HUES64 (cell line): ENCODE data around the gene CLK1.
"Not testable (repeated sequence)": the region's sequence is repeated elsewhere in the genome, so short reads cannot be mapped to it uniquely, and the experiment has no call there.

ENCODE experiments used
- H3K27ac ChIP-seq: 2 replicates; pipeline ENCODE4 v1.7.0; 2013; ENCODE audit warnings: low read depth, low read length, inconsistent platforms
- H3K27me3 ChIP-seq: 2 replicates; pipeline ENCODE4 v1.6.1; 2013; ENCODE audit warnings: mild to moderate bottlenecking, low read length; ENCODE audit not compliant: insufficient read depth
- H3K36me3 ChIP-seq: 2 replicates; pipeline ENCODE4 v1.6.1; 2013; ENCODE audit warnings: mild to moderate bottlenecking, low read length; ENCODE audit not compliant: insufficient read depth
- H3K4me1 ChIP-seq: 2 replicates; pipeline ENCODE4 v1.6.1; 2013; ENCODE audit warnings: mild to moderate bottlenecking, low read length, moderate library complexity; ENCODE audit not compliant: insufficient read depth
- H3K4me3 ChIP-seq: 2 replicates; pipeline ENCODE4 v1.5.1; 2013; ENCODE audit warnings: mild to moderate bottlenecking, low read length, moderate library complexity
- H3K9ac ChIP-seq: 2 replicates; pipeline ENCODE4 v1.6.1; 2013; ENCODE audit warnings: mild to moderate bottlenecking, low read depth, low read length
- H3K9me3 ChIP-seq: 2 replicates; pipeline ENCODE4 v1.6.1; 2013; ENCODE audit warnings: low read depth, low read length; ENCODE audit not compliant: insufficient read depth
- whole genome bisulfite sequencing: fragments of 150-250, 120-280 bp; methylation state at CpG from one replicate; pipeline ENCODE4 v1.1.7; 2013; ENCODE audit warnings: missing lambda C conversion rate; 5-methylcytosine and 5-hydroxymethylcytosine counted together

The CLK1 gene

DNA sequence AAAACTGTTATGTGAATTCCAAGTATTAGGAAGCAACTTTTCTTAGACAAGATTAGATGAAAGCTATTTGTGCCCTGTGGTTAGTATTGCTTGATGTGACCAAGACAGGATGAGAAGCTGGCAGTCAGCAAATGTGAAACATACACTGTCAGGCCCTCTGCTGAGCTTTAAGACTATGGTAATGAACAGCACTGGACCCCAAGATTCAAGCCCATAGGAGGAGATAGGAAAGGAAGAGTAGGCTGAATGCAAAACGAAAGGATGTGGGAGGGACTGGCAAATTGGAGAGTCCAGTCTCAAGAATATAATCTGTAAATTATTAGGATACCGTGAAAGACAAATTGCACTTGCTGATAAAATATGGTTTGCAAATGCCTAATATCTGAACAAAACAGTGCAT is 36.4 kb downstream of the CLK1 start:
- Histone ChIP-seq H3K36me3 (peaks cover 10% of the 10 kb centered on the region), H3K27ac (no peak overlapping the region), H3K9me3 (no peaks in the 10 kb centered on the region), H3K27me3 (no peaks in the 10 kb centered on the region), H3K4me1 (no peaks in the 10 kb centered on the region), H3K9ac (no peak overlapping the region), H3K4me3 (no peak overlapping the region)
- WGBS: 95% methylated on average over 2 of the region's 2 CpGs

GRCh38 chr2:200821686-200822245 is 42.7 kb downstream of the CLK1 start:
- Histone ChIP-seq H3K4me3 (no peak overlapping the region), H3K27ac (no peak overlapping the region), H3K27me3 (no peaks in the 10 kb centered on the region), H3K36me3 (peaks cover 63% of the 10 kb centered on the region), H3K9ac (no peak overlapping the region), H3K9me3 (no peaks in the 10 kb centered on the region), H3K4me1 (no peaks in the 10 kb centered on the region)
- WGBS: 91% methylated on average over 6 of the region's 6 CpGs

DNA sequence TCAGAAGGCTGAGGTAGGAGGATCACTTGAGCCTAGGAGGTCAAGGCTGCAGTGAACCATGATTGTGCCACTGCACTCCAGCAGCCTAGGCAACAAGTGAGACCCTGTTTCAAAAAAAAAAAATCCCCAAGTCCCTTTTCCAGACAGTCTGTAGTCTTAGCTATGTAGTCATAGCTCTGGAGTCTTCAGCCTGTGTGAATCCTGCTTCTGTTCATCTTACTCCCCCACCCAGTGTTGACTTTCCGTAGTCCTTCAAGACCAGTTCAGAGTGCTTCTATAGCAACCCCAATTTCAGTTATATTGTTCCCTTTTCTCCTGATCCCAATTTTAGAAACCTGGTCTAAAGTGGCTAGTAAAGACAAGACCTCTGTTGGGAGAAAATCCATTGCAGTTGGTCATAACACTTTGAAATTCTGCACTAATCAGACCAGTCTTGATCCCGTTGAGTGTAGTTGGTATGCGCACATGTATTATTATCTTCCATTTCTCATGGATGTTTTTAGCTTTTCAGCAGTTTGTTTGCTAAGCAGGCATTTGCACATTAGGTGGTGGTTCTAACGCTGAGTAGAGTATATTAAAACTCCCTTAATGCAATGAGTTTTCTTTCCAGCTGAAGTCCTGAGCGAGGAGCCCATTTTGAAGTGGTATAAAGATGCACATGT is 43.8 kb downstream of the CLK1 start:
- Histone ChIP-seq H3K36me3 (peaks cover 73% of the 10 kb centered on the region), H3K4me1 (no peaks in the 10 kb centered on the region), H3K27me3 (no peaks in the 10 kb centered on the region), H3K9me3 (no peaks in the 10 kb centered on the region), H3K9ac (no peak overlapping the region), H3K4me3 (no peak overlapping the region), H3K27ac (no peak overlapping the region)
- 91% methylated on average over 5 of the region's 5 CpGs for WGBS

- not testable (repeated sequence) for H3K27me3 ChIP-seq, H3K9ac ChIP-seq, H3K9me3 ChIP-seq, H3K27ac ChIP-seq, H3K4me3 ChIP-seq, H3K4me1 ChIP-seq
- H3K36me3 ChIP-seq: peaks cover 85% of the 10 kb centered on the region
- 97% methylated on average over 3 of the region's 3 CpGs for WGBS
Measured at GRCh38 chr2:200818732-200819131, 45.7 kb downstream of the CLK1 start.

DNA sequence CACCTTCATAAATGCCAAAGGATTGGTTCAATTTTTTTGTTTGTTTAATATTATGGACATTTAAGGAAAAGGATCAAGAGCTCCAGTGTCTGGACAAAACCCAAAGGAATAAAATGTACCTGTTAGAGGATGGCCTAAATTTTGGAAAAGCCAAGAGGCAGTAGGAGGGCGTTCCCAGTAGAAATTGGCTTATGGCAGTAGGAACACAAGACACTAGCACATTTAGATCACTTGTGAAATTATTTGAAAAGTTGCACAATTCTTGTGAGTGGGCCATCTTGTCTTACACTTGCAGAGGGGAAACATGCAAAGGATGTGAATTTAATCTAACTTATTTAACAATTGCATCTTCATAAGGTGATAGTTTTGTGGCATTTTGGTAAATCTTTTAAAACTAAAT is 49.5 kb downstream of the CLK1 start:
- Histone ChIP-seq H3K4me1 (peaks cover 17% of the 10 kb centered on the region), H3K36me3 (peaks cover 70% of the 10 kb centered on the region), H3K4me3 (no peak overlapping the region), H3K9me3 (no peaks in the 10 kb centered on the region), H3K27me3 (no peaks in the 10 kb centered on the region), H3K9ac (no peak overlapping the region), H3K27ac (no peak overlapping the region)
- 100% methylated on average over 1 of the region's 1 CpG for WGBS

DNA sequence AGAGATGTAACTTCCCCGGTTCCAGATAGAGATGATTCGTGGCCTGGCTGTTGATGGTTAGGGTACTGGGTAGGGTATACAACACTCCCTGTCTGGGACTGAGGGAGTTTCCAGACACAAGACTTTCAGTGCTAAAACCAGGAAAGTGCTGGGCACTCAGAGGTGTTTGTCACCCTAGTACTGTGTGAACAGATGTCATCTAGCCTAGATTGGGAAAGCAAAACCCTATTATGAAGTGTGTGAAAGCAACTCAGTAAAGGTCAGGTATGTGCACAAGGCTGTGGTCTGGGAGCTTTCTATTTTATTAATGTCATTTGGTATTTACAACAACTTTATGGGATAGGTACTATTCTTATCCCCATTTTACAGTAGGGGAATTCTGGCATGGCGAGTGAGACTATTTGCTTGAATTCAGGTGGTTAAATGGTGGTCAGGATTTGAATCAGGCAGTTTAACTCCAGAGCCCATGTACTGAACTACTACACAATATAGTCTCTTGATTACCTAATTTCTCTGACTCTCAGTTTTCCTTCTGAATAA is 50.1 kb downstream of the CLK1 start:
- Histone ChIP-seq H3K36me3 (peaks cover 64% of the 10 kb centered on the region), H3K9ac (no peak overlapping the region), H3K9me3 (no peaks in the 10 kb centered on the region), H3K27ac (no peak overlapping the region), H3K4me3 (no peak overlapping the region), H3K27me3 (no peaks in the 10 kb centered on the region), H3K4me1 (peaks cover 17% of the 10 kb centered on the region)
- 93% methylated on average over 3 of the region's 3 CpGs for WGBS

DNA sequence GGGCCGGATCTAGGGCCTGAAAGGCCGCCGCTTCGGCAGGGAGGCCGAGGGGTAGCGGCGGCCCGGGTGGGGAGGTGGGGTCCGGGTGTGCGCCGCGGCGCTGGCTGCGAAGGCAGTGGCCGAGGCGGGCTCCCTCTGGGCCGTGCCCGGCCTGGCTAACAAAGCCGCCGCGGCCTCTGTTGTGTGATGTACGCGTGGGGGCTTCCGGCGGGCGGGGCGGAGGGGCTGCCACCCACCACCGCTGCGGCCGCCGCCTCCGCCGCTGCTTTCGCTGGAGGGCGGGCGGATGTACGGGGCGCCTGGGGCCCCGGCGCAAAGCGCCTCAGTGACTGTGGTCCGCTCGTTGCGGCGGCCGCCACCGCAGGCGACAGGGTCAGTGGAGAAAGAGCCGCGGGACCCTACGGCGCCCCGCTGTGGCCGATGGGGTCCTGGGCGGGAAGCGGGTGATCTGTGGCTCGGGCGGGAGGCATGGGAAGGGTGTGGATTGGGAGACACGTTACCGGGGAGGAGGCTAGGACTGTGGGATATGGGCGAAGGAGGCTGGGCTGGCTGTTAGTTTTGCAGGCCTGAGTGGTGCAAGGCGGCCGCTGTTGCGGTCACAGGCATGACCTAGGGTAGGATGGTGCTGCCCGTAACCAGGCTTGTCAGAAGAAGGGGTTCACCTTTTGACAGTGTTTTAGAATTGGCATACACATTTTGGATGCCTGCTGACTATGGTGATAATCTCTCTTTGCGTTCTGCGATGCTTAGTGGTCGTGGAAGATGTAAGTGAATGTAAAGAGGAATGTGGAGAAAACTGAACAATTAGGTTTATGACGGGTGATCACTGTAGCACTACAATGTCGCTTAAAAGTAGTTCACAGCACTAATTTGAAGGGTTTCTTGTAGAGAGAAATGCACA is 52.1 kb downstream of the CLK1 start:
- Histone ChIP-seq H3K4me1 (peaks cover 17% of the 10 kb centered on the region), H3K36me3 (peaks cover 44% of the 10 kb centered on the region), H3K9me3 (no peaks in the 10 kb centered on the region), H3K27ac (peak overlapping the region; percentile 99), H3K4me3 (peak overlapping the region; percentile 75), H3K27me3 (no peaks in the 10 kb centered on the region), H3K9ac (peak overlapping the region; percentile 100)
- WGBS: 2% methylated on average over 70 of the region's 70 CpGs

GRCh38 chr2:200811333-200812121 is 52.9 kb downstream of the CLK1 start, which contains the start of gene BZW1:
Gene BZW1, plus strand, starts transcription at chr2:200811910. Its CDS starts 1,308 bp downstream, at chr2:200813218.
- H3K36me3 ChIP-seq: peaks cover 36% of the 10 kb centered on the region
- peaks cover 17% of the 10 kb centered on the region for H3K4me1 ChIP-seq
- H3K9ac ChIP-seq: peak within 1 kb of the TSS; percentile 100
- H3K27me3 ChIP-seq: no peaks in the 10 kb centered on the region
- H3K27ac ChIP-seq: peak within 1 kb of the TSS; percentile 99
- WGBS: under 1% methylated on average over 67 of the region's 75 CpGs
- H3K4me3 ChIP-seq: peak within 1 kb of the TSS; percentile 75
- H3K9me3 ChIP-seq: no peaks in the 10 kb centered on the region

DNA sequence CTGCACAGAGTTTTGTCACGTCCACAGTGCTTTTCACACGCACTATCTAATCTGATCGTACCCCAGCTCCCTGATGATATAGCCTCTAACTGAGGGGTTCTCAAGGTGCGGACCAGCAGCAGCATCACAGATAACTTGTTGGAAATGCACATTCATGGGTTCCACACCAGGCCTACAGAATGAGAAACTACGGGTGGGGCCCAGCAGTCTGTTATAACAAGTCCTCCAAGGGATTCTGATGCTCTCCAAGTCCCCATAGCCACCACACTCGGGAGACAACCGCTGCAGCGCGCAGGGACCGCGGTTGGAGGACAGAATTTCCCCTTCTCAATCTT is 53.5 kb downstream of the CLK1 start:
- H3K27ac ChIP-seq: peak overlapping the region; percentile 65

GRCh38 chr2:200810252-200810997 is 54.0 kb downstream of the CLK1 start:
- Histone ChIP-seq H3K27ac (no peak overlapping the region), H3K4me3 (peak overlapping the region; percentile 65), H3K4me1 (peaks cover 17% of the 10 kb centered on the region), H3K27me3 (no peaks in the 10 kb centered on the region), H3K9ac (peak overlapping the region; percentile 69; the same call in 1 of the 2 replicates), H3K9me3 (no peaks in the 10 kb centered on the region), H3K36me3 (peaks cover 25% of the 10 kb centered on the region)
- 64% methylated on average over 6 of the region's 6 CpGs for WGBS

More for the DNA sequence above, 53.5 kb downstream of the CLK1 start:
- Histone ChIP-seq H3K4me3 (peak overlapping the region; percentile 65), H3K36me3 (peaks cover 30% of the 10 kb centered on the region), H3K27me3 (no peaks in the 10 kb centered on the region), H3K9me3 (no peaks in the 10 kb centered on the region), H3K9ac (peak overlapping the region; percentile 69), H3K4me1 (peaks cover 17% of the 10 kb centered on the region)
- WGBS: 15% methylated on average over 11 of the region's 11 CpGs
